ENCODE data around the gene ACTL7A.
"Not testable (repeated sequence)": the region's sequence is repeated elsewhere in the genome, so short reads cannot be mapped to it uniquely, and the experiment has no call there.

DNA sequence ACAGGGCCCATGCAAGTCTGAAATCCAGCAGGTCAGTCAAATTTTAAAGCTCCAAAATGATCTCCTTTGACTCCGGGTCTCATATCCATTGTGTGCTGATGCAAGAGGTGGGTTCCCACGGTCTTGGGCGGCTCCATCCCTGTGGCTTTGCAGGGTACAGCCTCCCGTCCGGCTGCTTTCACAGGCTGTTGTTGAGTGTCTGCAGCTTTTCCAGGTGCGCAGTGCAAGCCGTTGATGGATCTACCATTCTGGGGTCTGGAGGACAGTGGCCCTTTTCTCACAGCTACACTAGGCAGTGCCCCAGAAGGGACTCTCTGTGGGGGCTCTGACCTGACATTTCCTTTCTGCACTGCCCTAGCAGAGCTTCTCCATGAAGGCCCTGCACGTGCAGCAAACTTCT is 13.8 kb upstream of the ACTL7A start:
- TF ChIP-seq POLR2A, CTCF (IDR thresholded peaks at IDR 0.05): not testable (repeated sequence)
